T-cell (primary cell): ENCODE measurements around the gene EED. TPM values are rescaled to one million over a fixed set of nuclear protein-coding genes. Genes with fewer than 3 reads are reported as not detected.
A peak's percentile ranks its signal among the peaks of the same experiment; 100 is the strongest.

Experiments
- ATAC-seq, 4 experiments: fragments of 200-7000 bp in 3 of 4; fragments of 150-1000 bp in 1 of 4; cut with Tn5 transposase; replicated peaks in 1 of 4; 1 replicate in 3 of 4; 2 replicates in 1 of 4; pipeline ENCODE4 v1.10.0; 2021; ENCODE audit warnings: moderate library complexity in 3 of 4, mild to moderate bottlenecking in 2 of 4, moderate number of reproducible peaks in 1 of 4
- CTCF ChIA-PET, 2 donors: fragments of 300-600 bp; sonication (Branson Sonifier 250); formaldehyde crosslinking; loops; one replicate each; lab custom pipeline; 2022; ENCODE audit warnings: antibody characterized with exemption in 2 of 2; lab: Charles Lee
- POLR2A ChIA-PET, 2 donors: fragments of 300-600 bp; sonication (Branson Sonifier 250); formaldehyde crosslinking; loops; one replicate each; lab custom pipeline; 2022; ENCODE audit warnings: antibody characterized with exemption in 2 of 2; lab: Charles Lee
- DNase-seq, 35 experiments: peaks; one replicate each; pipeline versions ENCODE4 v3.0.0 to v3.0.0-alpha.2; 2013 to 2023
- H3K27ac ChIP-seq: one replicate; pipeline ENCODE4 v1.5.1; 2013; ENCODE audit warnings: low read length
- H3K27me3 ChIP-seq, 2 experiments: replicated peaks in 1 of 2; 1 replicate in 1 of 2; 2 replicates in 1 of 2; pipeline versions ENCODE4 v1.6.1 to v1.7.0; 2013; ENCODE audit warnings: low read length in 1 of 2, mixed read lengths in 1 of 2; ENCODE audit not compliant: control insufficient read depth in 2 of 2, insufficient read depth in 2 of 2; ENCODE audit errors: extremely low read depth in 1 of 2
- H3K36me3 ChIP-seq, 2 donors: 1 replicate in 1 of 2; 2 replicates in 1 of 2; pipeline versions ENCODE4 v1.6.1 to v1.7.0; 2013; ENCODE audit warnings: low read length in 1 of 2; ENCODE audit not compliant: control insufficient read depth in 2 of 2, insufficient read depth in 1 of 2; ENCODE audit errors: extremely low read depth in 1 of 2
- H3K4me1 ChIP-seq, 2 experiments: 1 replicate in 1 of 2; 2 replicates in 1 of 2; pipeline versions ENCODE4 v1.6.1 to v1.7.0; 2013; ENCODE audit warnings: low read length in 2 of 2, mixed read lengths in 1 of 2; ENCODE audit not compliant: insufficient read depth in 2 of 2, control insufficient read depth in 1 of 2; ENCODE audit errors: extremely low read depth in 1 of 2
- H3K4me3 ChIP-seq, 2 donors: 1 replicate in 1 of 2; 2 replicates in 1 of 2; pipeline versions ENCODE4 v1.5.1 to v1.7.0; 2013; ENCODE audit warnings: mild to moderate bottlenecking in 2 of 2, low read length in 1 of 2, moderate library complexity in 1 of 2; ENCODE audit not compliant: control insufficient read depth in 1 of 2; ENCODE audit errors: extremely low read depth in 1 of 2
- H3K9me3 ChIP-seq: 2 replicates; pipeline ENCODE4 v1.7.0; 2013
- H3K27ac Mint-ChIP-seq, 2 donors: one replicate each; pipeline ENCODE4 v1.8.0; 2020 to 2021; ENCODE audit warnings: mild to moderate bottlenecking in 2 of 2, mixed read lengths in 2 of 2
- H3K27me3 Mint-ChIP-seq, 2 donors: one replicate each; pipeline ENCODE4 v1.8.0; 2021 to 2022; ENCODE audit warnings: mixed read lengths in 2 of 2
- H3K36me3 Mint-ChIP-seq: one replicate; pipeline ENCODE4 v1.8.0; 2021; ENCODE audit warnings: mixed read lengths
- H3K4me1 Mint-ChIP-seq, 3 donors: one replicate each; pipeline ENCODE4 v1.8.0; 2020 to 2022; ENCODE audit warnings: mixed read lengths in 3 of 3, mild to moderate bottlenecking in 1 of 3
- H3K4me3 Mint-ChIP-seq, 3 donors: one replicate each; pipeline ENCODE4 v1.8.0; 2020 to 2022; ENCODE audit warnings: mild to moderate bottlenecking in 3 of 3, mixed read lengths in 3 of 3, moderate library complexity in 3 of 3
- H3K9me3 Mint-ChIP-seq, 3 donors: one replicate each; pipeline ENCODE4 v1.8.0; 2020 to 2022; ENCODE audit warnings: mixed read lengths in 3 of 3
- WGBS: methylation state at CpG from one replicate; pipeline ENCODE4 v1.1.5; 2013; ENCODE audit warnings: missing lambda C conversion rate; ENCODE audit not compliant: insufficient coverage; 5-methylcytosine and 5-hydroxymethylcytosine counted together
- total RNA-seq, 35 experiments: library from RNA in 6 of 35; stranded (reverse) in 6 of 35; fragments of 120-200 nt in 1 of 35; gene quantifications; one replicate each; pipeline versions ENCODE4 v1.2.1 to v1.2.4 and lab custom pipeline; 2013 to 2026

The EED gene
- total RNA-seq, 5 donors from 2014 or later (not counting 1 experiment from before 2014, with no cell fraction given) = 31.6 to 37.6 (median 35.7) TPM

- H3K4me1 Mint-ChIP-seq = peaks cover 0 to 9% (median 5%) of the 10 kb centered on the region in 3 donors
- 83% methylated on average over 2 of the region's 3 CpGs for WGBS
- peaks cover 42% of the 10 kb centered on the region for H3K36me3 Mint-ChIP-seq
- H3K4me3 Mint-ChIP-seq = no peak overlapping the region
- no peaks in the 10 kb centered on the region for H3K9me3 Mint-ChIP-seq
- Histone ChIP-seq H3K36me3 (peaks cover 5 to 38% of the 10 kb centered on the region in 2 donors), H3K27me3 (no peaks in the 10 kb centered on the region), H3K4me1 (no peaks in the 10 kb centered on the region), H3K4me3 (no peak overlapping the region), H3K9me3 (no peaks in the 10 kb centered on the region), H3K27ac (no peak overlapping the region)
- peak overlapping the region in 1 of 2 donors; percentile 28 for H3K27ac Mint-ChIP-seq
- no peak for DNase-seq
- CTCF ChIA-PET = interaction anchor here in 1 of 2 donors (0.5 to 0.7 kb wide), 2 partner anchors 53 to 399 kb away, joined by 3 read pairs; no protein-coding TSS in a partner anchor
- no peak for ATAC-seq
- POLR2A ChIA-PET = no interaction called here
- H3K27me3 Mint-ChIP-seq = no peaks in the 10 kb centered on the region
These were observed 16.8 kb downstream of the EED start for GRCh38 chr11:86261328-86261727.

DNA sequence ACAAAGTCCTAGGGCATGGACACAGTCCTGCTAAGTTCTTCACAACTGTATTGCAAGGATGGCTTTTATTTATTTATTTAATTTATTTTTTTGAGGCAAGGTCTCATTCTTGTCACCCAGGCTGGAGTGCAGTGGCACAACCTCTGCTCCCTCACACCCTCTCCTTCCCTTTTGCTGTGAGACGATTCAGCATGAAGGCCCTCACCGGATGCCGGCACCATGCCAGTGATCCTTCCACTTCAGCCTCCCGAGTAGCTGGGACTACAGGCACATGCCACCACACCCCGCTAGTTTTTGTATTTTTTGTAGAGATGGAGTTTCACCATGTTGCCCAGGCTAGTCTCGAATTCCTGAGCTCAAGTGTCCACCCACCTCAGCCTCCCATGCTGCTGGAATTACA lies 17.8 kb downstream of the EED start:
- no peaks in the 10 kb centered on the region for H3K27me3 Mint-ChIP-seq
- WGBS = no CpG with 5 or more reads among the region's 6 CpGs
- peaks cover 33% of the 10 kb centered on the region for H3K36me3 Mint-ChIP-seq

GRCh38 chr11:86264649-86265048 lies 20.1 kb downstream of the EED start:
- ChIA-PET POLR2A (no interaction called here), CTCF (no interaction called here)
- Mint-ChIP-seq H3K27me3 (no peaks in the 10 kb centered on the region), H3K4me1 (peaks cover under 1 to 7% (median 6%) of the 10 kb centered on the region in 3 donors), H3K27ac (no peak overlapping the region), H3K4me3 (no peak overlapping the region), H3K9me3 (no peaks in the 10 kb centered on the region), H3K36me3 (peaks cover 39% of the 10 kb centered on the region)
- Histone ChIP-seq H3K36me3 (peaks cover 5 to 27% of the 10 kb centered on the region in 2 donors), H3K27me3 (no peaks in the 10 kb centered on the region), H3K27ac (no peak overlapping the region), H3K4me1 (no peaks in the 10 kb centered on the region), H3K9me3 (no peaks in the 10 kb centered on the region), H3K4me3 (no peak overlapping the region)
- DNase-seq = no peak
- WGBS = no CpG with 5 or more reads among the region's 2 CpGs
- ATAC-seq = no peak

More for the DNA sequence above, 17.8 kb downstream of the EED start:
- CTCF ChIA-PET = interaction anchor here (0.6 to 0.7 kb wide), 2 partner anchors 40 to 221 kb away, joined by 7 to 12 read pairs; no protein-coding TSS in a partner anchor
- Mint-ChIP-seq H3K4me3 (no peak overlapping the region), H3K9me3 (no peaks in the 10 kb centered on the region), H3K27ac (no peak overlapping the region), H3K4me1 (peaks cover 0 to 6% (median 5%) of the 10 kb centered on the region in 3 donors)
- Histone ChIP-seq H3K4me3 (no peak overlapping the region), H3K9me3 (no peaks in the 10 kb centered on the region), H3K27me3 (no peaks in the 10 kb centered on the region), H3K4me1 (no peaks in the 10 kb centered on the region), H3K27ac (no peak overlapping the region), H3K36me3 (peaks cover 5 to 29% of the 10 kb centered on the region in 2 donors)
- POLR2A ChIA-PET = interaction anchor here in 1 of 2 donors (0.6 to 0.7 kb wide), 2 partner anchors 31 to 509 kb away, joined by 3 to 5 read pairs; no protein-coding TSS in a partner anchor
- DNase-seq (no peak), ATAC-seq (no peak)

GRCh38 chr11:86265194-86265593 lies 20.6 kb downstream of the EED start:
- ATAC-seq (no peak), DNase-seq (no peak)
- CTCF ChIA-PET = interaction anchor here in 1 of 2 donors (0.5 to 0.8 kb wide), 2 partner anchors 58 to 224 kb away, joined by 3 read pairs; no protein-coding TSS in a partner anchor
- Mint-ChIP-seq H3K4me3 (no peak overlapping the region), H3K27ac (no peak overlapping the region), H3K27me3 (no peaks in the 10 kb centered on the region), H3K36me3 (peaks cover 41% of the 10 kb centered on the region), H3K9me3 (no peaks in the 10 kb centered on the region), H3K4me1 (peaks cover 6 to 12% (median 10%) of the 10 kb centered on the region in 3 donors)
- no peaks in the 10 kb centered on the region for H3K4me1 ChIP-seq
- no peaks in the 10 kb centered on the region for H3K27me3 ChIP-seq
- POLR2A ChIA-PET = interaction anchor here in 1 of 2 donors (0.6 kb wide), 1 partner anchor 8 kb away, joined by 6 read pairs; no protein-coding TSS in a partner anchor
- peaks cover 5 to 28% of the 10 kb centered on the region in 2 donors for H3K36me3 ChIP-seq
- H3K4me3 ChIP-seq = no peak overlapping the region
- no peak overlapping the region for H3K27ac ChIP-seq
- no peaks in the 10 kb centered on the region for H3K9me3 ChIP-seq

- Histone ChIP-seq H3K4me3 (no peak overlapping the region), H3K27me3 (no peaks in the 10 kb centered on the region), H3K4me1 (peaks cover 0 to 4% of the 10 kb centered on the region in 2 experiments), H3K36me3 (peaks cover 0 to 27% of the 10 kb centered on the region in 2 donors), H3K27ac (no peak overlapping the region), H3K9me3 (no peaks in the 10 kb centered on the region)
- H3K36me3 Mint-ChIP-seq = peaks cover 64% of the 10 kb centered on the region
- H3K4me1 Mint-ChIP-seq = peaks cover 27 to 36% (median 34%) of the 10 kb centered on the region in 3 donors
- no peaks in the 10 kb centered on the region for H3K9me3 Mint-ChIP-seq
- no peaks in the 10 kb centered on the region for H3K27me3 Mint-ChIP-seq
- ATAC-seq (no peak), DNase-seq (no peak)
- H3K4me3 Mint-ChIP-seq = no peak overlapping the region
- WGBS = no CpG with 5 or more reads among the region's 1 CpG
- ChIA-PET POLR2A (interaction anchor here in 1 of 2 donors (0.8 kb wide), 1 partner anchor 207 kb away, joined by 3 read pairs; no protein-coding TSS in a partner anchor), CTCF (no interaction called here)
- H3K27ac Mint-ChIP-seq = no peak overlapping the region
These were observed 25.1 kb downstream of the EED start for GRCh38 chr11:86269645-86270044.

GRCh38 chr11:86274503-86274902 lies 29.9 kb downstream of the EED start:
- Mint-ChIP-seq H3K27me3 (no peaks in the 10 kb centered on the region), H3K9me3 (peaks cover 0 to 4% (median 0%) of the 10 kb centered on the region in 3 donors), H3K4me3 (no peak overlapping the region), H3K4me1 (peaks cover 30 to 42% (median 40%) of the 10 kb centered on the region in 3 donors), H3K36me3 (peaks cover 76% of the 10 kb centered on the region), H3K27ac (no peak overlapping the region)
- 100% methylated on average over 1 of the region's 6 CpGs for WGBS
- H3K27ac ChIP-seq = no peak overlapping the region
- H3K9me3 ChIP-seq = no peaks in the 10 kb centered on the region
- DNase-seq (peak in 1 of 35 experiments; percentile 21), ATAC-seq (no peak)
- peaks cover 0 to 5% of the 10 kb centered on the region in 2 experiments for H3K4me1 ChIP-seq
- no peak overlapping the region for H3K4me3 ChIP-seq
- peaks cover 3 to 52% of the 10 kb centered on the region in 2 donors for H3K36me3 ChIP-seq
- H3K27me3 ChIP-seq = no peaks in the 10 kb centered on the region
- ChIA-PET POLR2A (no interaction called here), CTCF (no interaction called here)
